ENCODE data around the gene CACNA1E.
A peak's percentile ranks its signal among the peaks of the same experiment; 100 is the strongest.
"Not testable (repeated sequence)": the region's sequence is repeated elsewhere in the genome, so short reads cannot be mapped to it uniquely, and the experiment has no call there.

CACNA1E gene

GRCh38 chr1:181516706-181517105 lies 33.4 kb downstream of the CACNA1E start:
- DNase-seq (ENCODE audit: low read depth, low spot score), result no peak

- DNase-seq (ENCODE audit: low read depth, low spot score), result no peak
Observed at GRCh38 chr1:181517181-181517875, 34.0 kb downstream of the CACNA1E start.

- no peak for DNase-seq (ENCODE audit: low read depth, low spot score)
Observed at GRCh38 chr1:181518152-181518551, 34.8 kb downstream of the CACNA1E start.

GRCh38 chr1:181522864-181523263 lies 39.5 kb downstream of the CACNA1E start:
- no peak for DNase-seq (ENCODE audit: low read depth, low spot score)

- DNase-seq (ENCODE audit: low read depth, low spot score), result no peak
Observed at GRCh38 chr1:181525104-181525721, 41.9 kb downstream of the CACNA1E start.

GRCh38 chr1:181528241-181528640 lies 44.9 kb downstream of the CACNA1E start:
- not testable (repeated sequence) for DNase-seq (ENCODE audit: low read depth, low spot score)

GRCh38 chr1:181531441-181531840 lies 48.1 kb downstream of the CACNA1E start:
- no peak for DNase-seq (ENCODE audit: low read depth, low spot score)

GRCh38 chr1:181531951-181532600 lies 48.8 kb downstream of the CACNA1E start:
- no peak for DNase-seq (ENCODE audit: low read depth, low spot score)

- peak; percentile 27 for DNase-seq (ENCODE audit: low read depth, low spot score)
Observed at GRCh38 chr1:181538836-181539235, 55.5 kb downstream of the CACNA1E start.

- no peak for DNase-seq (ENCODE audit: low read depth, low spot score)
Observed at GRCh38 chr1:181541458-181541857, 58.1 kb downstream of the CACNA1E start.

- DNase-seq (ENCODE audit: low read depth, low spot score), result no peak
Observed at GRCh38 chr1:181541947-181542346, 58.6 kb downstream of the CACNA1E start.

- DNase-seq (ENCODE audit: low read depth, low spot score), result not testable (repeated sequence)
Observed at GRCh38 chr1:181542406-181542805, 59.1 kb downstream of the CACNA1E start.

GRCh38 chr1:181545395-181545794 lies 62.1 kb downstream of the CACNA1E start:
- no peak for DNase-seq (ENCODE audit: low read depth, low spot score)

- DNase-seq (ENCODE audit: low read depth, low spot score), result no peak
Observed at GRCh38 chr1:181548497-181548896, 65.2 kb downstream of the CACNA1E start.

- DNase-seq (ENCODE audit: low read depth, low spot score), result peak; percentile 11
Observed at GRCh38 chr1:181551249-181551648, 67.9 kb downstream of the CACNA1E start.

GRCh38 chr1:181551754-181552153 lies 68.4 kb downstream of the CACNA1E start:
- DNase-seq (ENCODE audit: low read depth, low spot score), result no peak

- no peak for DNase-seq (ENCODE audit: low read depth, low spot score)
Observed at GRCh38 chr1:181554465-181554864, 71.1 kb downstream of the CACNA1E start.

- no peak for DNase-seq (ENCODE audit: low read depth, low spot score)
Observed at GRCh38 chr1:181556631-181557030, 73.3 kb downstream of the CACNA1E start.

- DNase-seq (ENCODE audit: low read depth, low spot score), result no peak
Observed at GRCh38 chr1:181557313-181557712, 74.0 kb downstream of the CACNA1E start.

- no peak for DNase-seq (ENCODE audit: low read depth, low spot score)
Observed at GRCh38 chr1:181558416-181558815, 75.1 kb downstream of the CACNA1E start.

- no peak for DNase-seq (ENCODE audit: low read depth, low spot score)
Observed at GRCh38 chr1:181559142-181559541, 75.8 kb downstream of the CACNA1E start.

GRCh38 chr1:181562395-181562794 lies 79.1 kb downstream of the CACNA1E start:
- DNase-seq (ENCODE audit: low read depth, low spot score), result no peak

GRCh38 chr1:181568736-181569135 lies 85.4 kb downstream of the CACNA1E start:
- no peak for DNase-seq (ENCODE audit: low read depth, low spot score)
